OCI-LY1 (cell line): ENCODE results near the gene SYT15.

Experiments
- H2AFZ ChIP-seq: fragments of 200-600 bp; sonication (generic), shearing (Covaris generic); 2 replicates; pipeline ENCODE4 v1.6.0; 2014; ENCODE audit warnings: antibody characterized with exemption, mild to moderate bottlenecking, low read length
- H3F3A ChIP-seq: fragments of 200-600 bp; sonication (generic), shearing (Covaris generic); 2 replicates; pipeline ENCODE4 v1.6.0; 2014; ENCODE audit warnings: mild to moderate bottlenecking, antibody characterized with exemption, low read length, moderate library complexity; ENCODE audit not compliant: insufficient read depth
- H3K27ac ChIP-seq: fragments of 200-600 bp; sonication (generic); 2 replicates; pipeline ENCODE4 v1.5.1; 2014; ENCODE audit warnings: low read length, mixed run types, mild to moderate bottlenecking, low read depth; ENCODE audit not compliant: poor library complexity, severe bottlenecking
- H3K27me3 ChIP-seq: fragments of 200-600 bp; sonication (generic); 2 replicates; pipeline ENCODE4 v1.6.0; 2014; ENCODE audit warnings: antibody characterized with exemption, mild to moderate bottlenecking, low read length, moderate library complexity; ENCODE audit not compliant: insufficient read depth
- H3K36me3 ChIP-seq: fragments of 200-600 bp; sonication (generic); 2 replicates; pipeline ENCODE4 v1.6.1; 2014; ENCODE audit warnings: mild to moderate bottlenecking, antibody characterized with exemption, low read length, moderate library complexity, mixed read lengths; ENCODE audit not compliant: insufficient read depth
- H3K4me1 ChIP-seq: fragments of 200-600 bp; sonication (generic); 2 replicates; pipeline ENCODE4 v1.5.1; 2014; ENCODE audit warnings: mild to moderate bottlenecking, low read length, moderate library complexity; ENCODE audit not compliant: insufficient read depth, severe bottlenecking
- H3K4me2 ChIP-seq: fragments of 200-600 bp; sonication (generic), shearing (Covaris generic); 2 replicates; pipeline ENCODE4 v1.6.1; 2014; ENCODE audit warnings: low read length
- H3K4me3 ChIP-seq: fragments of 200-600 bp; sonication (generic); 2 replicates; pipeline ENCODE4 v1.5.1; 2014; ENCODE audit warnings: low read length, low read depth, mild to moderate bottlenecking, mixed read lengths; ENCODE audit not compliant: poor library complexity, severe bottlenecking
- H3K79me2 ChIP-seq: fragments of 200-600 bp; shearing (Covaris generic); 2 replicates; pipeline ENCODE4 v1.6.1; 2016; ENCODE audit warnings: mixed run types, low read length, mixed read lengths; ENCODE audit not compliant: insufficient read depth
- H3K9ac ChIP-seq: fragments of 200-600 bp; sonication (generic), shearing (Covaris generic); 2 replicates; pipeline ENCODE4 v1.6.1; 2014; ENCODE audit warnings: mild to moderate bottlenecking, low read length, mixed read lengths
- H3K9me2 ChIP-seq: fragments of 200-600 bp; sonication (generic), shearing (Covaris generic); 2 replicates; pipeline ENCODE4 v1.6.1; 2014; ENCODE audit warnings: low read depth, mild to moderate bottlenecking, low read length, mixed read lengths
- H3K9me3 ChIP-seq: fragments of 200-600 bp; shearing (Covaris generic); 2 replicates; pipeline ENCODE4 v1.6.1; 2014; ENCODE audit warnings: low read length, mixed read lengths
- H4K20me1 ChIP-seq: fragments of 200-600 bp; sonication (generic), shearing (Covaris generic); 2 replicates; pipeline ENCODE4 v1.6.0; 2016; ENCODE audit warnings: mild to moderate bottlenecking, low read length; ENCODE audit not compliant: insufficient read depth
- EZH2 ChIP-seq: fragments of 200-600 bp; sonication (generic), shearing (Covaris generic); IDR thresholded peaks from 2 replicates; pipeline ENCODE4 v1.8.0; 2017; ENCODE audit warnings: borderline replicate concordance, mixed run types, mild to moderate bottlenecking, antibody characterized with exemption, low read length, moderate library complexity, mixed read lengths
- TF ChIP-seq, protein P1 (sequence below): fragments of 200-600 bp; sonication (generic), shearing (Covaris generic); IDR thresholded peaks from 2 replicates; pipeline ENCODE4 v1.5.1; 2017; ENCODE audit warnings: mild to moderate bottlenecking, antibody characterized with exemption, low read length, moderate library complexity, mixed read lengths

Gene SYT15

DNA sequence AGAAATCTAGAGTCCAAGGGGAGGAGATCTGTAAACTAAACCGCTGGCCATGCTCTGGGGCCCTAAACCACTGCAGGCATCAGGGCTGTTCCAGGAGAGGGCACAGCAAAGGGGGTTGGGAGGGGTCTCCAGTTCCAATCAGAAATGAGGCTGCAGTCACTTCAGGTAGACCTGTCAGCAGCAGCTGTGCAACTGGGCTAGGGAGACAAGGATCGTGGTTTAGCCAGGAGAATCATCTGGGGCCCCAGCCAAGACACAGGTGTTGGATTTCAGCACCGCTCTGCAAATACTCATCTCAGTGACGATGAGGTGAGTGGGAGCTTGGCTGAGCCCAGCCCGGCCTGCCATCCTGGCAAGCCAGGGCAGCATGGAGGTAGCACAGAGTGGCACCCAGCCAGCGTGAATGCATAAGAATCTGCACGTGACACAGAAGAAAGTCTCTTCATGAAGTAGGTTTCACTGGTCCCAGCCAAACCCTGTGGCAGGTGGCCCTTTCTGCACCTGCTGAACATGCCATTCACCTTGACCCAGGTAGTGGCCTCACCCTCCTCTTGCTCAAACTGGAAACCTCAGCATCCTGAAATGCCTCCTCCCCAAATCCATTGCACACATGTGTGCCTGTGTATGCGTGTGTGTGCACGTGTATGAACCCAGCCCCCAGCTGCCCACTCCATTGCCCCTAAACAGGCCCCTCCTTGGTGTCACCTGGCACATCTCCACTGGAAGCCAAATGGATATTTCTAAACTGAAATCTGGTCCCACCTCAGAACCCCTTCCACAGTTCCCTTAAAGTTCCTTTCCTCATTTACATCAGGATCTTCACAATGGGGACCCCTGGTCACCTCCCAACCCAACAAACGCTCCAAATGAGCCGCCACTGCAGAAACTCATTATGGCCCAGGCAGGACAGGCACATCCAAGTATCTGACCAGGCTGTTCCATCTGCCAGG is 32.1 kb upstream of the SYT15 start:
- H3K27ac ChIP-seq = no peak overlapping the region
- no peak overlapping the region for H3K4me3 ChIP-seq
- no peaks in the 10 kb centered on the region for H3K36me3 ChIP-seq
- H3F3A ChIP-seq = no peaks in the 10 kb centered on the region
- no peaks in the 10 kb centered on the region for H4K20me1 ChIP-seq
- no peak overlapping the region for H3K9ac ChIP-seq
- no peaks in the 10 kb centered on the region for H3K9me3 ChIP-seq
- TF ChIP-seq EZH2 = no peak
- TF ChIP-seq, protein P1, sequence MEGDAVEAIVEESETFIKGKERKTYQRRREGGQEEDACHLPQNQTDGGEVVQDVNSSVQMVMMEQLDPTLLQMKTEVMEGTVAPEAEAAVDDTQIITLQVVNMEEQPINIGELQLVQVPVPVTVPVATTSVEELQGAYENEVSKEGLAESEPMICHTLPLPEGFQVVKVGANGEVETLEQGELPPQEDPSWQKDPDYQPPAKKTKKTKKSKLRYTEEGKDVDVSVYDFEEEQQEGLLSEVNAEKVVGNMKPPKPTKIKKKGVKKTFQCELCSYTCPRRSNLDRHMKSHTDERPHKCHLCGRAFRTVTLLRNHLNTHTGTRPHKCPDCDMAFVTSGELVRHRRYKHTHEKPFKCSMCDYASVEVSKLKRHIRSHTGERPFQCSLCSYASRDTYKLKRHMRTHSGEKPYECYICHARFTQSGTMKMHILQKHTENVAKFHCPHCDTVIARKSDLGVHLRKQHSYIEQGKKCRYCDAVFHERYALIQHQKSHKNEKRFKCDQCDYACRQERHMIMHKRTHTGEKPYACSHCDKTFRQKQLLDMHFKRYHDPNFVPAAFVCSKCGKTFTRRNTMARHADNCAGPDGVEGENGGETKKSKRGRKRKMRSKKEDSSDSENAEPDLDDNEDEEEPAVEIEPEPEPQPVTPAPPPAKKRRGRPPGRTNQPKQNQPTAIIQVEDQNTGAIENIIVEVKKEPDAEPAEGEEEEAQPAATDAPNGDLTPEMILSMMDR = no peak
- H3K9me2 ChIP-seq = no peaks in the 10 kb centered on the region
- no peak overlapping the region for H2AFZ ChIP-seq
- H3K4me1 ChIP-seq = no peaks in the 10 kb centered on the region
- H3K4me2 ChIP-seq = no peak overlapping the region
- no peaks in the 10 kb centered on the region for H3K79me2 ChIP-seq
- H3K27me3 ChIP-seq = peaks cover 10% of the 10 kb centered on the region

DNA sequence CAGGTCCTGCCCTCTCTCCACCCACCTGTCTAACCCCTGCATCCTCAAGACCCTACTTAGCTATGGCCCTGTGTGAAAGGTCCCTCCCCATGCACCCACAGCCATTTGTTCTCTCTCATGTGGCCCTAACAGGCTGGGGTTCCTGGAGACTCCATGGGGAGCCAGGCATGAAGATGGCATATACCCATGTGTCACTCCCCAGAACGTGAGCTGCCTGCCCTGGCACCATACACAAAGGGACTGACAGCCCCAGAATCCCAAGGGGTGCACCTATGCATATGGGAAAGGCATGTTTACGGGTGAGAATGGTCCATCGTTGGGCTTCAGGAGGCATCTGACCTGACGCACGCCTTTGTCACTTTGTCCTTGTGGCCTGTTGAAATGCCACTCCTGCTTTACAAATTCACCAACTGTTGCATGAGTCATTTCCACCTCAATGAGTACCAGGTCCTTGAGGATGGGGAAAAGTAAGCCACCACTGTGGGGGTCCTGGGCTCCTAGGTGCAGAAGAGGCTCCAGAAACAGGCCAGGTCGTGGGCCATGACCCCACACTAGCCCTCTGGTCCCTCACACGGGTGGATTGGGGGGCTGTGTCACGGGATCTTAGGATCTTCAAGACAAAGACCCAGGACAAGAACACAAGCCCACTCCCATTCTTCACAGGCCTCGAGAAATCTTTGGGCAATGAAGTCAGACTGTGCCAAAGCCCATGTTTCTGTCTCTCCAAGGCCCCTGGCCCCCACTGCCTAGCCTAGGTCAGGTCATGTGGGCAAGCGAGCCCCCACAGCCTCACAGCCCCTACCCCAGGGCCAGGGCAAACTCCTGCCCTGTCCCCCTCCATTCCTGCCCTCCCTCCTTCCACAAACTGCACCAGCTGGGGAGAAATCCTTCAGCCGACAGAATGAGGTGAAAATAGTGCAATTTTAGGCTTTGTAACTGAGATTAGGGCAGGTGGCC is 31.1 kb upstream of the SYT15 start:
- Histone ChIP-seq H3K36me3 (no peaks in the 10 kb centered on the region), H3F3A (no peaks in the 10 kb centered on the region), H3K27me3 (peaks cover 10% of the 10 kb centered on the region), H3K79me2 (no peaks in the 10 kb centered on the region), H3K4me1 (no peaks in the 10 kb centered on the region), H2AFZ (no peak overlapping the region), H3K4me2 (no peak overlapping the region), H3K27ac (no peak overlapping the region), H3K9ac (no peak overlapping the region), H3K9me3 (no peaks in the 10 kb centered on the region), H3K9me2 (no peaks in the 10 kb centered on the region), H4K20me1 (no peaks in the 10 kb centered on the region), H3K4me3 (no peak overlapping the region)
- TF ChIP-seq, protein P1 = no peak
- no peak for TF ChIP-seq EZH2

DNA sequence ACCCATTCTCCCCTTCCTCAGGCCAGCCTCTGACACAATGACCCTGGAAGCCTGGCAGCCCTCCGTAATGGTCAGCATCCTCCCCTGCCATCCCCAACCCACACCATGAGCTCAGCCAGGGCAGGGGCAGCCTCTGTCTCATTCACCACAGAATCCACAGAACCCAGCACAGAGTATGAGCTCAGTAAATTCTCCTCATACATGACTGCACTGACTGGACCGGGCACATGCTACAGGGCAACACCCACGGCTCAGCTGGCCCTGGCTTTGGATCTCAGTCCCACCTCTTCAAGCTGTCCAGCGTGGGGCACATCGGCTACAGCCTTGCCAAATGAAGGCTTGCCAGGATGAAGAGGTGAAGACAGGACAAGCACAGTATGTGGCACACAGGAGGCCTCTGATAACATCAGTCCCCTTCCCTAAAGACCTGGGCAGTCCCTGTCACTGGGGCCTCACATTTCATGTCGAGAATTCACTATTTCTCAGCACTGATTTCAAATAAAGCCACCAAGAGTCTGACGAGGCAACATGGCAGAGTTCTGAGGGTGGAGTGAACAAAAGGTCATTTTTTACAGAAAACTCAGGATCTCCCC is 30.3 kb upstream of the SYT15 start:
- Histone ChIP-seq H3K4me3 (no peak overlapping the region), H3K9ac (no peak overlapping the region), H3K27ac (no peak overlapping the region), H3K4me2 (no peak overlapping the region), H3K9me3 (no peaks in the 10 kb centered on the region), H3K9me2 (no peaks in the 10 kb centered on the region), H3K36me3 (no peaks in the 10 kb centered on the region), H4K20me1 (no peaks in the 10 kb centered on the region), H3K27me3 (peaks cover 10% of the 10 kb centered on the region), H3K79me2 (no peaks in the 10 kb centered on the region), H3F3A (no peaks in the 10 kb centered on the region), H3K4me1 (no peaks in the 10 kb centered on the region), H2AFZ (no peak overlapping the region)
- TF ChIP-seq EZH2 = no peak
- TF ChIP-seq, protein P1 = no peak
